ENCODE results near the gene FAM193B.

DNA sequence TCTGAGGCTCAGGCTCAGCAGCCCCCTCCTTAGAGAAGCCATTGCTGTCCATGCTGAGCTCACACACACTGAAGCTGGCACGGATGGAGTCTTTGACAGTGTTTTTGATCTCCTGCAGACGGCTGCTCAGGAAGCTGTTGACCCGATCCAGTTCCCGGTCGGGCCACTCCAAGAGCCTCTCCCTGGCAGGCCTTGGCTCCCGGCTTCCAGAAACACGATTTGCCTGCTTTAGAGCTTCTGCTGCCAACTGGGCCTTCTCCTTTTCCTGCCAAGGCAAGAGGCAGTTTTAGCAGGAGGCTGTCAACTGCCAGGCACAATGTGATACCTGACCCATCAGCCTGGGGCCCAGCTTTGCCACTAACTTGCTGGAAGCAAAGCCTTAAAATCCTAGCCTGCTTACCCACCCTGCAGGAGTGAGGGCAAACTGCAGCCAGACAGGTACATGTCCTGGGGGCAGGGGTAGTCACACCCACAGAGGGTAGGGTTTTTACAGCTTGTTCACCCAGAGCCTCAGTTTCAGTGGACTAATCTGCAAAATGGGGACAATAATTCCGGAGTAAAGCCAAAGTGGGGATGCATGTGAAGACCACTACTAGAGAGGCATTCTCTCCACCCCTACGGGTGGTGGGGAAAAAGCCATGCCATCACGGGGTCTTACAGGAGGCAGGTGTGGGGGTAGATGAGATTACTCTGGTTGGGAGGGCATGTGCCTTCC, 29.3 kb downstream of the FAM193B start:
- TF ChIP-seq GATA2 (IDR thresholded peaks at IDR 0.05; ENCODE audit: low read depth, low read length) (no peak), GATA3 (IDR thresholded peaks at IDR 0.05; ENCODE audit: low read depth, low read length) (no peak)
